ENCODE data around the gene NR1I3.

GRCh38 chr1:161218301-161219077 lies 19.5 kb downstream of the NR1I3 start:
- TF ChIP-seq CTCF (IDR thresholded peaks at IDR 0.05) (no peak), EZH2 (IDR thresholded peaks at IDR 0.05) (no peak), EZH2phosphoT487 (IDR thresholded peaks at IDR 0.05) (no peak)

Data from neural progenitor cell (in vitro differentiated cells).